Stimulated activated CD4-positive, alpha-beta T cell treated with anti-CD3 and anti-CD28 coated beads, TNF-alpha, amount 100 ng/mL, for 4 hours (primary cell): Measurements from ENCODE around the gene PTF1A.

Experiments
- DNase-seq, 3 experiments: peaks; one replicate each; pipeline ENCODE4 v3.0.0-alpha.2; 2020; ENCODE audit warnings: low read depth in 3 of 3

PTF1A gene

GRCh38 chr10:23191764-23192711 is at the start of gene PTF1A:
Gene PTF1A (plus strand): TSS chr10:23192312. CDS start chr10:23192531, 219 bp downstream.
- DNase-seq = no peak

GRCh38 chr10:23146258-23146657 is 45.9 kb upstream of the PTF1A start:
- DNase-seq = no peak

- no peak for DNase-seq
Measured at GRCh38 chr10:23147035-23147434, 45.1 kb upstream of the PTF1A start.

- DNase-seq = no peak
Measured at GRCh38 chr10:23148214-23148613, 43.9 kb upstream of the PTF1A start.

GRCh38 chr10:23150091-23150490 is 42.0 kb upstream of the PTF1A start:
- DNase-seq = no peak

- no peak for DNase-seq
Measured at GRCh38 chr10:23150610-23151009, 41.5 kb upstream of the PTF1A start.

GRCh38 chr10:23151071-23151470 is 41.0 kb upstream of the PTF1A start:
- no peak for DNase-seq

- no peak for DNase-seq
Measured at GRCh38 chr10:23155169-23155568, 36.9 kb upstream of the PTF1A start.

GRCh38 chr10:23156447-23157150 is 35.5 kb upstream of the PTF1A start:
- DNase-seq = no peak

GRCh38 chr10:23157239-23157681 is 34.9 kb upstream of the PTF1A start:
- no peak for DNase-seq

- DNase-seq = no peak
Measured at GRCh38 chr10:23157691-23158369, 34.3 kb upstream of the PTF1A start.

GRCh38 chr10:23158370-23158769 is 33.7 kb upstream of the PTF1A start:
- no peak for DNase-seq

GRCh38 chr10:23171232-23171876 is 20.8 kb upstream of the PTF1A start:
- DNase-seq = no peak

GRCh38 chr10:23172429-23173213 is 19.5 kb upstream of the PTF1A start:
- DNase-seq = no peak

- DNase-seq = no peak
Measured at GRCh38 chr10:23173214-23174073, 18.7 kb upstream of the PTF1A start.

GRCh38 chr10:23174074-23174976 is 17.8 kb upstream of the PTF1A start:
- DNase-seq = no peak

GRCh38 chr10:23174977-23175512 is 17.1 kb upstream of the PTF1A start:
- no peak for DNase-seq

- DNase-seq = no peak
Measured at GRCh38 chr10:23186178-23186577, 5.9 kb upstream of the PTF1A start.

GRCh38 chr10:23186697-23187096 is 5.4 kb upstream of the PTF1A start:
- DNase-seq = no peak
